ENCODE results near the gene TUSC2. TPM values are rescaled to one million over a fixed set of nuclear protein-coding genes. Genes with fewer than 3 reads are reported as not detected.

The TUSC2 gene
- total and polyA plus RNA-seq, 2 of the 13 experiments (the other 11 are each of a cell fraction or from before 2014, with no cell fraction given): 36.7 to 39.1 TPM

GRCh38 chr3:50298836-50299637, 29.0 kb downstream of the TUSC2 start, which contains the start of the genes HYAL3 and NAA80 (continued):
- TF ChIP-seq SAFB2 (CRISPR knock-in tag; IDR thresholded peaks at IDR 0.05; ENCODE audit: borderline replicate concordance, low read depth): peak; percentile 90; the same call in 1 of the 2 replicates
- TF ChIP-seq THAP8 (CRISPR knock-in tag; IDR thresholded peaks at IDR 0.05; ENCODE audit: borderline replicate concordance): 0 out of 2 replicates have a peak, but pooled peaks have one; percentile 52
- TF ChIP-seq GTF2F1 (IDR thresholded peaks at IDR 0.05; ENCODE audit: low read length): no peak
- TF ChIP-seq RERE (CRISPR knock-in tag; IDR thresholded peaks at IDR 0.05; ENCODE audit: low read depth): no peak; the same call in 1 of the 2 replicates
- 0 out of 2 replicates have a peak, but pooled peaks have one; percentile 18 for TF ChIP-seq KDM6A (CRISPR knock-in tag; IDR thresholded peaks at IDR 0.05; ENCODE audit: low read depth)
- no peak for TF ChIP-seq ZNF883 (CRISPR knock-in tag; IDR thresholded peaks at IDR 0.05; ENCODE audit: not compliant biosample characterization)
- no peak for TF ChIP-seq MBNL3 (CRISPR knock-in tag; conservative IDR thresholded peaks at IDR 0.05)
- TF ChIP-seq NAIF1 (CRISPR knock-in tag; IDR thresholded peaks at IDR 0.05; ENCODE audit: borderline replicate concordance): no peak
- TF ChIP-seq ZNF784 (CRISPR knock-in tag; IDR thresholded peaks at IDR 0.05; ENCODE audit: borderline replicate concordance): no peak
- no peak for TF ChIP-seq GTF3A (CRISPR knock-in tag; conservative IDR thresholded peaks at IDR 0.05)
- TF ChIP-seq SMC3 (IDR thresholded peaks at IDR 0.05; ENCODE audit: low read length): no peak
- TF ChIP-seq RORA (CRISPR knock-in tag; IDR thresholded peaks at IDR 0.05): no peak
- no peak for TF ChIP-seq DBP (CRISPR knock-in tag; IDR thresholded peaks at IDR 0.05; ENCODE audit: not compliant biosample characterization)
- no peak for TF ChIP-seq ZNF572 (CRISPR knock-in tag; IDR thresholded peaks at IDR 0.05)
- no peak for TF ChIP-seq HMGA1 (CRISPR knock-in tag; conservative IDR thresholded peaks at IDR 0.05)
- peak; percentile 79; the same call in 1 of the 2 replicates for TF ChIP-seq TAF1 (CRISPR knock-in tag; IDR thresholded peaks at IDR 0.05)
- no peak; the same call in 1 of the 2 replicates for TF ChIP-seq FOXJ3 (CRISPR knock-in tag; IDR thresholded peaks at IDR 0.05; ENCODE audit: borderline replicate concordance)
- no peak for TF ChIP-seq ZNF207 (IDR thresholded peaks at IDR 0.05; ENCODE audit: borderline replicate concordance)
- TF ChIP-seq IKZF5 (CRISPR knock-in tag; IDR thresholded peaks at IDR 0.05): peak; percentile 60
- TF ChIP-seq HNRNPH1 (optimal IDR thresholded peaks at IDR 0.05; ENCODE audit: low read depth, low read length): peak; percentile 95

Data from HepG2 (cell line).